Measurements from ENCODE around the gene TWNK. TPM values are rescaled to one million over a fixed set of nuclear protein-coding genes. Genes with fewer than 3 reads are reported as not detected.
A peak's percentile ranks its signal among the peaks of the same experiment; 100 is the strongest.

Gene TWNK
- total and polyA plus RNA-seq, 2 donors (not counting 3 experiments of a cell fraction or from before 2014, with no cell fraction given), result 5.6 to 10.9 TPM

DNA sequence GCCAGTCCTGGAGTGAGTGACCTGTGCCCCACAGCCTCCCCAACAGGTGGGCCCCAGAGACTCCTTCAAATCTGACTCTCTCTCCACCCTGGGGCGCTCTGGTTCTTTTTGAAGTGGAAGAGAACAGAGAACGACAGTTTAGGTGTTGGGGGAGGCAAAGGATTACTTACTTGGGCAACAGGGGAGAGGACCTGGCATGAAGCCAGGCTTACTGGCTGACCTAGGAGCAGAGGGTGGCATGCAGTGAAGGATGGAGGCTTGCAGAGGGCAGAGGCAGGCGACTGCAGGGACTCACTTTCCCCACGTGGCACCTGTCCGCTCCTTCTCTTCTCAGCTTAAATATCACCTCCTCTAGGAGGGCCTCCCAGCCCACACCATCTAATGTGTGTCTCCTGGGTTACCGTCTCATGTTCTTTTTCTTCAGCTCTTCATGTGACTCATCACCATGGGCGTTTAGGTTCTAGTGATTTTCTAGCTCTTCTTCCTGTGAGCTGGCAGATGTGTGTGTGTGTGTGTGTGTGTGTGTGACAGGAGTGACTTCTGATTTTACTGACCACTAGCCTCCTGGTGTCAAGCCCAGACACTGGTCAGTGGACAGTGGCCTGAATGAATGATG, 27.7 kb downstream of the TWNK start:
- no peak for FAIRE-seq
- BruUV-seq (replicated peaks), result no TSS peak
- dilution Hi-C loops (cut with MboI; ENCODE audit: extremely low pct_ligation_motif_present, low sequenced_read_pairs), result no loop called here

DNA sequence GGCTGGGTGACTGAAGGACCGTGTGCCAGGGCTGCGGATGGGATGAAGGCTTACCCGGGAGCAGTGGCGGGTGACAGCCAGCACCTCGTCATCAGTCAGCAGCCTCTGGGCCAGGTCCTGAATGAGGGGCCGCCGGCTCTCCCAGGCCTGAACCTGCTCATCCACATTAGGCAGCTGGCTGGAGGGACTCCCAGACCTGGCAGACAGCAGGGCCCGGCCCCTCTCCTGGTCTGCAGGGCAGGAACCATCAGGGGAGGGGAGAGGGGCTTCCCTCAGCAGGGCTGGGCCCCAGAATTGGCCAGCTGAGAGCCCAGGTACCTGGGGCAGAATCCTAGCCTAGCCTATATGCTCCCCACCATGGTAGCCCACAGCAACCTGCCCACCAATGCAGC, 28.2 kb downstream of the TWNK start:
- no peaks in the 10 kb centered on the region for H3K9me1 ChIP-seq (replicated peaks; ENCODE audit: control insufficient read depth, extremely low read depth, insufficient read depth, low read length)
- no peaks in the 10 kb centered on the region for H4K20me1 ChIP-seq (replicated peaks; ENCODE audit: control insufficient read depth, extremely low read depth, insufficient read depth, low read length)
- ChIA-PET CTCF (interaction anchor here (1.1 to 7.3 kb wide), 8 partner anchors 11 to 453 kb away, joined by 4 to 254 read pairs (median 12); partner anchors contain the start of genes LZTS2, PDZD7 and SFXN3), POLR2A (no interaction called here)
- H3K27ac ChIP-seq (ENCODE audit: insufficient read depth, low read depth, low read length), result no peak overlapping the region
- no peak overlapping the region for H2AFZ ChIP-seq (ENCODE audit: low read depth, low read length)
- H3K4me3 ChIP-seq (replicated peaks in 1 of 3; ENCODE audit: insufficient read depth in 1 of 3, low read depth in 1 of 3, low read length in 3 of 3), result no peak overlapping the region
- no peak overlapping the region for H3K9ac ChIP-seq (replicated peaks; ENCODE audit: extremely low read depth, insufficient read depth, low read length)
- no peak for FAIRE-seq
- no TSS peak for BruUV-seq (replicated peaks)
- H3K36me3 ChIP-seq (ENCODE audit: control insufficient read depth in 2 of 2, extremely low read depth in 1 of 2, insufficient read depth in 2 of 2, low read length in 2 of 2), result no peaks in the 10 kb centered on the region
- intact Hi-C loops (cut with micrococcal nuclease) (loop anchor here (10.0 kb wide), 1 partner anchor 101 kb away; the partner anchor contains the start of gene SLF2), dilution Hi-C loops (cut with MboI; ENCODE audit: extremely low pct_ligation_motif_present, low sequenced_read_pairs) (no loop called here)
- H3K9me3 ChIP-seq (replicated peaks; ENCODE audit: control insufficient read depth, insufficient read depth, low read length), result no peaks in the 10 kb centered on the region
- no peak overlapping the region for H3K4me2 ChIP-seq (ENCODE audit: insufficient read depth, low read length)
- no peaks in the 10 kb centered on the region for H3K27me3 ChIP-seq (ENCODE audit: control insufficient read depth in 2 of 2, insufficient read depth in 2 of 2, low read length in 2 of 2)
- DNase-seq (ENCODE audit: low read depth, low spot score), result no peak
- no peak for TF ChIP-seq POLR2AphosphoS5 (IDR thresholded peaks at IDR 0.05; ENCODE audit: insufficient read depth, low read depth, low read length)
- no peak for TF ChIP-seq GATA2 (IDR thresholded peaks at IDR 0.05; ENCODE audit: insufficient read depth, insufficient read length, low read depth, low read length)
- no peak for TF ChIP-seq FOS (IDR thresholded peaks at IDR 0.05; ENCODE audit: borderline replicate concordance, insufficient read depth, low read length)
- no peak for TF ChIP-seq POLR2A (IDR thresholded peaks at IDR 0.05; ENCODE audit: low read depth, low read length)
- TF ChIP-seq MYC (IDR thresholded peaks at IDR 0.05; ENCODE audit: low read depth, low read length), result no peak
- TF ChIP-seq JUN (IDR thresholded peaks at IDR 0.05; ENCODE audit: borderline replicate concordance, insufficient read depth, insufficient read length, low read depth), result no peak
- TF ChIP-seq, protein P1, sequence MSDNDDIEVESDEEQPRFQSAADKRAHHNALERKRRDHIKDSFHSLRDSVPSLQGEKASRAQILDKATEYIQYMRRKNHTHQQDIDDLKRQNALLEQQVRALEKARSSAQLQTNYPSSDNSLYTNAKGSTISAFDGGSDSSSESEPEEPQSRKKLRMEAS (IDR thresholded peaks at IDR 0.05; ENCODE audit: insufficient read depth, insufficient read length), result no peak
- TF ChIP-seq, protein P2, sequence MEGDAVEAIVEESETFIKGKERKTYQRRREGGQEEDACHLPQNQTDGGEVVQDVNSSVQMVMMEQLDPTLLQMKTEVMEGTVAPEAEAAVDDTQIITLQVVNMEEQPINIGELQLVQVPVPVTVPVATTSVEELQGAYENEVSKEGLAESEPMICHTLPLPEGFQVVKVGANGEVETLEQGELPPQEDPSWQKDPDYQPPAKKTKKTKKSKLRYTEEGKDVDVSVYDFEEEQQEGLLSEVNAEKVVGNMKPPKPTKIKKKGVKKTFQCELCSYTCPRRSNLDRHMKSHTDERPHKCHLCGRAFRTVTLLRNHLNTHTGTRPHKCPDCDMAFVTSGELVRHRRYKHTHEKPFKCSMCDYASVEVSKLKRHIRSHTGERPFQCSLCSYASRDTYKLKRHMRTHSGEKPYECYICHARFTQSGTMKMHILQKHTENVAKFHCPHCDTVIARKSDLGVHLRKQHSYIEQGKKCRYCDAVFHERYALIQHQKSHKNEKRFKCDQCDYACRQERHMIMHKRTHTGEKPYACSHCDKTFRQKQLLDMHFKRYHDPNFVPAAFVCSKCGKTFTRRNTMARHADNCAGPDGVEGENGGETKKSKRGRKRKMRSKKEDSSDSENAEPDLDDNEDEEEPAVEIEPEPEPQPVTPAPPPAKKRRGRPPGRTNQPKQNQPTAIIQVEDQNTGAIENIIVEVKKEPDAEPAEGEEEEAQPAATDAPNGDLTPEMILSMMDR (IDR thresholded peaks at IDR 0.05; ENCODE audit: extremely low read depth in 1 of 2, insufficient read depth in 1 of 2, low read depth in 1 of 2, low read length in 2 of 2), result no peak
- TF ChIP-seq EZH2 (IDR thresholded peaks at IDR 0.05; ENCODE audit: borderline replicate concordance, low read depth, low read length, severe bottlenecking), result no peak
- H3K79me2 ChIP-seq (ENCODE audit: control insufficient read depth, insufficient read depth, low read length), result no peaks in the 10 kb centered on the region
- H3K4me1 ChIP-seq (ENCODE audit: control insufficient read depth, extremely low read depth, insufficient read depth, low read length), result peaks cover 13% of the 10 kb centered on the region

More for the DNA sequence above, 27.7 kb downstream of the TWNK start:
- H3K27me3 ChIP-seq (ENCODE audit: control insufficient read depth in 2 of 2, insufficient read depth in 2 of 2, low read length in 2 of 2), result no peaks in the 10 kb centered on the region
- no peak overlapping the region for H2AFZ ChIP-seq (ENCODE audit: low read depth, low read length)
- peaks cover 13% of the 10 kb centered on the region for H3K4me1 ChIP-seq (ENCODE audit: control insufficient read depth, extremely low read depth, insufficient read depth, low read length)
- H3K4me2 ChIP-seq (ENCODE audit: insufficient read depth, low read length), result no peak overlapping the region
- intact Hi-C loops (cut with micrococcal nuclease), result loop anchor here (1.0 to 10.0 kb wide), 3 partner anchors 100 to 453 kb away; partner anchors contain the start of gene SLF2
- no peak for DNase-seq (ENCODE audit: low read depth, low spot score)
- H3K27ac ChIP-seq (ENCODE audit: insufficient read depth, low read depth, low read length), result no peak overlapping the region
- no peaks in the 10 kb centered on the region for H4K20me1 ChIP-seq (replicated peaks; ENCODE audit: control insufficient read depth, extremely low read depth, insufficient read depth, low read length)
- H3K36me3 ChIP-seq (ENCODE audit: control insufficient read depth in 2 of 2, extremely low read depth in 1 of 2, insufficient read depth in 2 of 2, low read length in 2 of 2), result no peaks in the 10 kb centered on the region
- TF ChIP-seq FOS (IDR thresholded peaks at IDR 0.05; ENCODE audit: borderline replicate concordance, insufficient read depth, low read length), result peak; percentile 48
- TF ChIP-seq, protein P1 (IDR thresholded peaks at IDR 0.05; ENCODE audit: insufficient read depth, insufficient read length), result no peak
- CTCF ChIA-PET, result interaction anchor here (0.6 to 7.3 kb wide), 38 partner anchors 9 to 454 kb away, joined by 3 to 254 read pairs (median 5); partner anchors contain the start of genes KAZALD1, LZTS2, MRPL43 and PDZD7
- no peaks in the 10 kb centered on the region for H3K9me3 ChIP-seq (replicated peaks; ENCODE audit: control insufficient read depth, insufficient read depth, low read length)
- no peak overlapping the region for H3K9ac ChIP-seq (replicated peaks; ENCODE audit: extremely low read depth, insufficient read depth, low read length)
- no peaks in the 10 kb centered on the region for H3K79me2 ChIP-seq (ENCODE audit: control insufficient read depth, insufficient read depth, low read length)
- H3K4me3 ChIP-seq (replicated peaks in 1 of 3; ENCODE audit: insufficient read depth in 1 of 3, low read depth in 1 of 3, low read length in 3 of 3), result no peak overlapping the region
- POLR2A ChIA-PET, result no interaction called here
- no peaks in the 10 kb centered on the region for H3K9me1 ChIP-seq (replicated peaks; ENCODE audit: control insufficient read depth, extremely low read depth, insufficient read depth, low read length)
